ENCODE results near the gene ADAM17.

DNA sequence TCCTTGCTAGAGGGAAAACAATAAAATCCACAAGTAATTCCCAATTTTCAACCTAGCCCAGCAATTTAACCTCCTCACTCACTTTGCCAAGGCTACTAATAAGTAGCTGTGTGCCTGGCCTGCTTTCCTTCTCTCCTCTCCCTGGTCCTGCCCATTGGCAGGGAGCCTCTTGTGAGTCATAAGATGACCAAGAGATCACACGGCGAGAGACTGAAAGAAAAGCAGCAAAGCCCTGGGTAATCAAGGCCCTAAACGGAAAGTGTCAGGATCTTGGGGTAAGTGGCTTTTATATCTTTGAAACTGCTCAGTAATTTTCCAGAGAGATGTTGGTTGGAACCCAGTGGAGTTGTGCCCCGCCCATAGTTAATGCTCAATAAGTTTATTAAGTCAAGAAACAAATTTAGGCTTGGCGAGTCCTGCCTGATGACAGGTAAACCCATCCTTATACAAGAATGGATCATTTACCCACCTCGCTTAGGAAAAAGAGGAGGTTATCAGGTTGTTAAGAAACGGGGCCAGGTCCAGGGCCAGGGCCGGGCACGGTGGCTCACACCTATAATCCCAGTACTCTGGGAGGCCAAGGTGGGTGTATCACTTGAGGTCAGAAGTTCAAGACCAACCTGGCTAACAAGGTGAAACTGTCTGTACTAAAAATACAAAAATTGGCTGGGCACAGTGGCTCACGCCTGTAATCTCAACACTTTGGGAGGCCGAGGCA lies 10.0 kb upstream of the ADAM17 start:
- TF ChIP-seq GATA3 (IDR thresholded peaks at IDR 0.05; ENCODE audit: low read depth, low read length) (no peak), GATA2 (IDR thresholded peaks at IDR 0.05; ENCODE audit: low read depth, low read length) (no peak)
